ENCODE results near the gene STX10.

- TF ChIP-seq CTCF (IDR thresholded peaks at IDR 0.05) (no peak), TEAD4 (IDR thresholded peaks at IDR 0.05; ENCODE audit: borderline replicate concordance, insufficient read depth) (no peak), EP300 (IDR thresholded peaks at IDR 0.05; ENCODE audit: borderline replicate concordance in 1 of 2, low read depth in 1 of 2, low read length in 1 of 2) (no peak), POLR2AphosphoS5 (IDR thresholded peaks at IDR 0.05; ENCODE audit: low read depth, low read length) (no peak), FOXM1 (IDR thresholded peaks at IDR 0.05; ENCODE audit: low read depth) (no peak), TAF1 (IDR thresholded peaks at IDR 0.05; ENCODE audit: borderline replicate concordance, low read depth, low read length) (no peak), NFIC (IDR thresholded peaks at IDR 0.05; ENCODE audit: borderline replicate concordance) (no peak), RFX5 (IDR thresholded peaks at IDR 0.05; ENCODE audit: low read length) (no peak), RAD21 (IDR thresholded peaks at IDR 0.05; ENCODE audit: low read length) (no peak)
These were observed 27.8 kb downstream of the STX10 start for GRCh38 chr19:13122275-13122878.
